NCI-H748 (cell line): ENCODE measurements around the gene DBET.
"Not testable (repeated sequence)": the region's sequence is repeated elsewhere in the genome, so short reads cannot be mapped to it uniquely, and the experiment has no call there.

ENCODE experiments used
- DNase-seq: peaks from one replicate; lab custom pipeline; 2025; ENCODE audit not compliant: unreplicated experiment; lab: John Stamatoyannopoulos, UW

Gene DBET

DNA sequence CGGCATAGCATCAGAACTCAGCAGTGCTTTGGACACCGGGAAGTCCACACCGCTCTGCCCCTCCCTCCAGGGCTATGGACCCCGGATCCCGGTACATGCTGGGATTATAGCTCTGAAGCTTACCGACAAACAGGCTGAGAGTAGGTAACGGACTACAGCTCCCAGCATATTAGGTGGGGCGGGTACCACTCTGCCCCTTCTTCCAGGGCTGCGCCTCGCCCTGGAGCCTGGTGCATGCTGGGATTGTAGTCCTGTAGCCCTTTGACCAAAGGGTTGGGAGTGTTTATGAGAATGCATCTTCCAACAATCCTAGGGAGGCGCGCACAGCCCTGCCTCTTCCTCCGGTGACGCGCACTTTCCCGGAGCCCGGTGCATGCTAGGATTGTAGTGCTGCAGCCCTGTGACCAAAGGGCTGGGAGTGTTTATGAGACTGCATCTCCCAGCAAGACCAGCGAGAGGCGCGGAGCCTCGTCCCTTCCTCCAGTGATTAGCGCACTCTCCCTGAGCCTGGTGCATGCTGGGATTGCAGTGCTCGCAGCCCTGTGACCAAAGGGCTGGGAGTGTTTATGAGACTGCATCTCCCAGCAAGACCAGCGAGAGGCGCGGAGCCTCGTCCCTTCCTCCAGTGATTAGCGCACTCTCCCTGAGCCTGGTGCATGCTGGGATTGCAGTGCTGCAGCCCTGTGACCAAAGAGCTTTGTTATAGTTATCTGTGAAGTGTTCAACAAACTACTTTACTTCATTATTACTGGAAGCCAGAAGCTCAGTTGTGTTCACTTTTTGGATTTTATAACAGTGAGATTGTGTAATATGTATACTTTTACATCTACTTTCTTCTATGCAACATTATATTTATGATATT, 14.7 kb upstream of the DBET start:
- not testable (repeated sequence) for DNase-seq

DNA sequence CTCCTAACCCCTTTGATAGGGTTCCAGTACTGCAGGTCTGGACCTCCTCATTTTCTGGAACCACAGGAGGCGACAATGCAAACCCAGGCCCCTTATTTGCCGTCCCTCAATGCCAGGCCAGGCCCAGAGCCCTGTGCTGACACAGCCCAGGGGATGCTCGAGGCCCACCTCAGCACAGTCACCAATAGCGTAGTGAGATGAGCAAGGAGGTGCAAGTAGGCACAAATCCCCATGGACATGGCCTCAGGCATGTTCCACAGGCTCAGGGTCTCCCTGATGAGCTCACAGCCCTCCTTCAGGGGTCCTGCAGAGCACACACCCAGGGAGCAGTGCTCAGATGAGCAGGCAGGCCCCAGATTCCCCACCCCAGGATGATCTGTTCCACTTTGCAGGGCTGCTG, 5.3 kb upstream of the DBET start:
- not testable (repeated sequence) for DNase-seq

DNA sequence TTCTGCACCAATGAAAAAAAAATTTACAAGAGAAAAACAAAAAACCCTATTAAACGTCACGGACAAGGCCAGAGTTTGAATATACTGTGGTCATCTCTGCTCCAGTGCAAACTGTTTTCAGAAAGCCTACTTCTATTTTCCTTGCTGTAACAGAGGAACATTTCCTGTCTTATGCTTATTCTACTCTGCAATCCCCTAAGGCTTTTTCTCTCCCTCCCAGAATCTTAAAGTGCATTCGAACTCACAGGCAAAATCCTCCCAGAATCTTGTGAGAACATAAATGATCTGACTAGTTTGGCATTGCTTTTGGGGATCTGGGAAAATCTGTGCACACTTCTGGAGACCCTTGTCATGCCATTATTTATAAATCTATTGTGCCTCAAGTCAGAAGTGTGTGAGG, 503 bp downstream of the DBET start:
- not testable (repeated sequence) for DNase-seq

DNA sequence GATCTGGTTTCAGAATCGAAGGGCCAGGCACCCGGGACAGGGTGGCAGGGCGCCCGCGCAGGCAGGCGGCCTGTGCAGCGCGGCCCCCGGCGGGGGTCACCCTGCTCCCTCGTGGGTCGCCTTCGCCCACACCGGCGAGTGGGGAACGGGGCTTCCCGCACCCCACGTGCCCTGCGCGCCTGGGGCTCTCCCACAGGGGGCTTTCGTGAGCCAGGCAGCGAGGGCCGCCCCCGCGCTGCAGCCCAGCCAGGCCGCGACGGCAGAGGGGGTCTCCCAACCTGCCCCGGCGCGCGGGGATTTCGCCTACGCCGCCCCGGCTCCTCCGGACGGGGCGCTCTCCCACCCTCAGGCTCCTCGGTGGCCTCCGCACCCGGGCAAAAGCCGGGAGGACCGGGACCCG, 4.0 kb downstream of the DBET start:
- DNase-seq: not testable (repeated sequence)

DNA sequence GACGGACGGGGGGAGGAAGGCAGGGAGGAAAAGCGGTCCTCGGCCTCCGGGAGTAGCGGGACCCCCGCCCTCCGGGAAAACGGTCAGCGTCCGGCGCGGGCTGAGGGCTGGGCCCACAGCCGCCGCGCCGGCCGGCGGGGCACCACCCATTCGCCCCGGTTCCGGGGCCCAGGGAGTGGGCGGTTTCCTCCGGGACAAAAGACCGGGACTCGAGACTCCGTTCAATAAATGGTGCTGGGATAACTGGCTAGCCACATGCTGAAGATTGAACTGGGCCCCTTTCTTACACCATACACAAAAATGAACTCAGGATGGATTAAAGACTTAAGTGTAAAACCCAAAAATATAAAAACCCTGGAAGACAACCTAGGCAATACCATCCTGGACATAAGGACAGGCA, 28.8 kb downstream of the DBET start:
- not testable (repeated sequence) for DNase-seq

DNA sequence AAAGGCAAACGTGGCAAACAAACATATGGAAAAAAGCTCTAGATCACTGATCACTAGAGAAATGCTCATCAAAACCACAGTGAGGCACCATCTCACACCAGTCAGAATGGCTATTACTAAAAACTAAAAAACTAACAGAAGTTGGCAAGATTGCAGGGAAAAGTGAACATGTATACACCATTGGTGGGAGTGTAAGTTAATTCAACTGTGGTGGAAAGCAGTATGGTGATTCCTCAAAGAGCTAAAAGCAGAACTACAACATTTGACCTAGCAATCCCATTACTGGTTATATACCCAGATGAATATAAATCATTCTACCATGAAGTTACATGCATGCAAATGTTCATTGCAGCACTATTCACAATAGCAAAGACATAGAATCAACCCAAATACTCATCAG, 29.7 kb downstream of the DBET start:
- DNase-seq: not testable (repeated sequence)

DNA sequence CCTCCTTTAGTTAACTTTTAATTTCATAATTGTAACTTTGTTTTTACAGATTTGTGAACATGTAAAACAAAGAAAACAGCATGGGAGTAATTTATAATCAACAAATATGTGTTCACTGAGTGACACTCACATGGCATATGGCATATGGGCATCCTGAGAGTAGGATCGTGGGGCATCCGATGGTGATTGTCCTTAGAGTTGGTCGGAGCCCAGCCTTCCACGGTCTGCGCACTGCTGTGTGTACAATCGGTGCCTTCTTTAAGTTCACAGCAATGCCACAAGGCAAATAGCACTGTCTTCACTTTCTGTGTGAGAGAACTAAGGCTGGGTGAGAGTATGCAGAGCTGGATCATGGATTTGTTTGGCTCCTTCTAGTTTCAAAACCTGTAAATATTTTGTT, 31.0 kb downstream of the DBET start:
- not testable (repeated sequence) for DNase-seq

DNA sequence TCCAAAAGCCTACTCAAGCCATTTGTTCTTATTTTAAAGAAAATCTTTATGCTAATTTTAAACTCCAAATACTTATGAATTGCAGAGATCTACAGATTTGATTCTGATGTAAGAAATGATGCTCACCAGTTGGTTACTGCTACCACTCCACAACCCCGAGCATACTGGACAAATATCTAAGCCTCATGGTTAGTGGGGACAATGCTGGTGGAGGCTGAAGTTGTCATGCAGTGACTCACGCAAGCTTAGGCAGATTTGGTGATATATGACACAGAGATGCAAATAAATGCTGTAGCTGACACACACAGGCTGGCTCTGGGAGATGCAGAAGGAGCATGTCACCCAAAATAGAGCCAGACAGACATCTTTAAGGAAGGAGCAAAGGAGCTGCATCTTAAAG, 35.3 kb downstream of the DBET start:
- DNase-seq: not testable (repeated sequence)

DNA sequence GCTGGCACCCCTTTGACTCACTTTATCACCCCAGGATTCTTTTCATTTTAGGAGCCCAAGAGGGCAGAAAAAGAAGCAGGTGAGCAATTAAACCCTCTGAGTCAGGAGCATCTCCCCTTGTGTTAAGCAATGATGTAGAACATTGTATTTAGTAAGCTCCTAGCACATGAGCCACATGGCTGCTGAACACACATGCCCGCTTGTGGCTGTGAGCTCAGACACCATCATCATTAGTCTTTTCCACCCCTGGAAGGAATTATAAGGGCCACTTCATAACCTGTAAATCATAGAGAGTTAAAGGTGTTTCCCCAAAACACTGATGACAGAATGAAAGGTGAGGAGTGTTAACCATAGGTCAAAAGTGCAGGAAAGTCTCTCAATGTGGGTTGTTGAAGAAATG, 37.2 kb downstream of the DBET start:
- DNase-seq: not testable (repeated sequence)

DNA sequence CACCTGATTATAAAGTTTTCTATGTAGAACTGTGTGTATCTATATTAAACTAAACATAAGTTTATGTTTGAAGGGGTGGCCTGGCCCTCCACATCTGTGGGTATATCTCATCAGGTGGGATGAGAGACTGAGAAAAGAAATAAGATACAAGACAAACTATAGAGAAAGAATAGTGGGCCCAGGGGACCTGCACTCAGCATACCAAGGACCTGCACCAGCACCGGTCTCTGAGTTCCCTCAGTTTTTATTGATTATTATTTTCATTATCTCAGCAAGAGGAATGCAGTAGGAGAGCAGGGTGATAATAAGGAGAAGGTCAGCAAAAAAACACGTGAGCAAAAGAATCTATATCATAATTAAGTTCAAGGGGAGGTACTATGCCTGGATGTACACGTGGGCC, 41.9 kb downstream of the DBET start:
- not testable (repeated sequence) for DNase-seq

DNA sequence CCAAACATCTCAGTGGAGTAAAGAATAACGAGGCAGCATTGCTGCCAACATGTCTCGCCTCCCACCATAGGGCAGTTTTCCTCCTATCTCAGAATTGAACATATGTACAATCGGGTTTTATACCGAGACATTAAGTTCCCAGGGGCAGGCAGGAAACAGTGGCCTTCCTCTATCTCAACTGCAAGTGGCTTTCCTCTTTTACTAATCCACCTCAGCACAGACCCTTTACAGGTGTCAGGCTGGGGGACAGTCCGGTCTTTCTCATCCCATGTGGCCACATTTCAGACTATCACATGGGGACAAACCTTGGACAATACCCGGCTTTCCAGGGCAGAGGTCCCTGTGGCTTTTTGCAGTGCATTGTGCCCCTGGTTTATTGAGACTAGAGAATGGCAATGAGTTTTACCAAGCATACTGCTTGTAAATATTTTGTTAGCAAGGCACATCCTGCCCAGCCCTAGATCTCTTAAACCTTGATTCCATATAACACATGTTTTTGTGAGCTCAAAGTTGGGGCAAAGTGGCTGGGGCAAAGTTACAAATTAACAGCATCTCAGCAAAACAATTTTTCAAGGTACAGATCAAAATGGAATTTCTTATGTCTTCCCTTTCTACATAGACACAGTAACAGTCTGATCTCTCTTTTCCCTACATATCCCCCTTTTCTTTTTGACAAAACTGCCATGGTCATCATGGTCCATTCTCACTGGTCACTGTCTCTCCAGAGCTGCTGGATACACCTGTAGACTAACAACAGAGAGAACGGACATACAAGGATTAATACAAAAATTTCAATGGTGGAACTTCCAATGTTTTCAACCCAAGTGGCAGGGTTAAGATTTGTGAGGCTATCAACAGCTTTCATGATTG, 42.5 kb downstream of the DBET start:
- not testable (repeated sequence) for DNase-seq

DNA sequence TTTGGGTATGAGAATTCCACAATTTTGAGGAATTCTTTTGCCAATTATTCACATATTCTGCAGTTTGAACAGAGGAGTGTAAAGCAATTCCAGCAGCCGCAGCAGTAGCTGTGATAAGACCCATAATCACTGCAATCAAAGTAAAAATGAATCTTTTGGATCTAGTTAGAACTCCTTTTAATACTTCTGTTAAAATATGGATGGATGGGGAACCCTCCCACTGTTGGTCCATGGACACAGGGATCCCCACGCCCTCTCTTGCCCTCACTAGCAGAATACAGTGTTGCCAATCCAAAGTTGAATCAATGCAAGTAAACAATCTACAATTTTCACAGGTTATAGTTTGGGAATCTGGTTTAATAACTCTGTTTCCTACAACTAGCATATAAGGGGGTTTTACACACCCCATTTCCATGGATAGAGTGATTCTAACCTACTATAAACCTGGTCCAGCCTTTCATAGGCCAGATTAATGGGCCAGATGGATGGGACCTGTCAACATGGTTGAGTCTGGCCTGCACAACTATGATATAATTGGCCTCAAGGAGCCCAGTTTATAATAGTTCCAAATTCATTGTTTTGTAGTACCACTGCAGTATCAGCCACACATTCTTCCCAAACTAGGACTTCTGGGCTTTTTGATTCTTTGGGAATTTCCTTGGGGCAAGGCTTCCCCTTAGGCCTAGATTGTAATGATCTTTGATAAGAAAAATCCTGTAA, 43.6 kb downstream of the DBET start:
- DNase-seq: not testable (repeated sequence)

DNA sequence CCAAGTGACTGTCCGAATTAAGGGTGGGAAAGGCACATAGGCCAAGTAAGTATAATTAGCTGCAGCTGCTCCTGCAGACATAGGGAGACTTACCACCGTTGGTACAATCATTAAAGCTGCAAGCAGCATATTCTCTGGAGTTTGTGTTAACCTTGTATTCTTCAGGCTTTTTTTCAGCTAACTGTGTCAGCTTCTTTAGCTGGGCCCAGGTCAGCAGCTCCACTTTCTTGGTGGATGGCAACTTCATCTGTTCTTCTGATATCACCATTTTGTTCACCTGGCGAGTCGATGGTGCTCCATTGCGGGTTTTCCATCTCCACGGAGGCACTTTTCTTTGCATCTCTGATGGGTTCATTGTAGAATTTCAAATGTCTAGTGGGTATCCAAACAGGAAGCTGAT, 44.5 kb downstream of the DBET start:
- not testable (repeated sequence) for DNase-seq

DNA sequence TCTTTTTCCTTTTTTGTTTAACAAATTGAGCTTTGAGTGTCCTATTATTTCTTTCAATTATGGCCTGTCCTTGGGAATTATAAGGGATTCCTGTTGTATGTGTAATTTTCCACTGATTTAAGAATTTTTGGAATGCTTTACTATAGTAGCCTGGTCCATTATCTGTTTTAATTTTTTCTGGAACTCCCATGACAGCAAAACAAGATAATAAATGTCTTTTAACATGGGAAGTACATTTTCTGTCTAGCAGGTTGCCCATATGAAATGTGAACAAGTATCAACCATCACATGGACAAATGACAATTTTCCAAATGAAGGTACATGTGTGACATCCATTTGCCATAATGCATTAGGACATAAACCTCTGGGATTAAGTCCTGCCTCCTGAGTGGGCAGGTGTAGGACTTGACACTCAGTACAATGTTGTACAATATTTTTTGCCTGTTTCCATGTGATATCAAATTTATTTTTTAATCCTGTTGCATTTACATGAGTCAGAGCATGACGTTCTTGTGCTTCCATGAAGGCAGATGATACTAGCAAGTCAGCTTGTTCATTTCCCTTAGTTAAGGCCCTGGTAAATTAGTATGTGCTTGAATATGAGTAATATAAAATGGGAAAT, 45.2 kb downstream of the DBET start:
- DNase-seq: not testable (repeated sequence)

DNA sequence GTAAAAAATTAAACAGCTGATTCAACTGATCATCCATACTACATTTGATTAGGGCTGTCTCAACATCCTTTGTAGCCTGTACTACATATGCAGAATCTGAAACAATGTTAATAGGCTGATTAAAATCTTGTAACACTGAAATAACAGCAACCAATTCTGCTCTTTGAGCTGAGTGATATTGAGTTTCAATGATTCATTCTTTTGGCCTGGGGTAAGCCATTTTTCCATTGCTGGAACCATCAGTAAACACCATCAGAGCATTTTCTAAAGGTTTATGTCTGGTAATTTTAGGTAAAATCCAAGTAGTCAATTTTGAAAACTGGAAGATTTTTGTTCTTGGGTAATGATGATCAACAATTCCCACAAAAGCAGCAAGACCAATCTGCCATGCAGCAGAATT, 45.7 kb downstream of the DBET start:
- not testable (repeated sequence) for DNase-seq

DNA sequence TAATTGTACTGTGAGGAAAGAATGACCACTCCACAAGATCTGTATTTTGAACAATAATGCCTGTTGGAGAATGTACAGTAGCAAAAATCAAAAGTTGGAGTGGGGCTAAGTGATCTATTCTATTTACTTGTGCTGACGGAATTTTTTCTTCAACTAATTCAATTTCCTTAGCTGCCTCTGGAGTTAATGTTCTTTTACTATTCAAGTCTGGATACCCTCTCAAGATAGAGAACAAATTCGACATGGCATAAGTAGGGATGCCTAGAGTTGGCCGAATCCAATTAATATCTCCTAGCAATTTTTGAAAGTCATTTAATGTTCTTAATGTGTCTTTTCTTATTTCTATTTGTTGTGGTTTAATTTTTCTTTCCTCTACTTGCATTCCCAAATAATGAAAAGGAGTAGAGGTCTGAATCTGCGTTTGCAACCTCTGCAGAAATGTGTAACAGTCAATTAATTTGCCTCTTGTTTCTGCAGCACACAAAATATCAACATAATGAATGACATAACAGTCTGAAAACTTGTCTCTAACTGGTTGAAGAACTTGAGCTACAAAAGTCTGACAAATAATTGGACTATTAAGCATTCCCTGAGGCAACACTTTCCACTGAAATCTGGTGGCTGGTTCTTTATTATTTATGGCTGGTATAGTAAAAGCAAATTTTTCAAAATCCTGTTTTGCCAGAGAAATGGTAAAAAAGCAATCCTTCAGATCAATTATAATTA, 46.4 kb downstream of the DBET start:
- DNase-seq: not testable (repeated sequence)

DNA sequence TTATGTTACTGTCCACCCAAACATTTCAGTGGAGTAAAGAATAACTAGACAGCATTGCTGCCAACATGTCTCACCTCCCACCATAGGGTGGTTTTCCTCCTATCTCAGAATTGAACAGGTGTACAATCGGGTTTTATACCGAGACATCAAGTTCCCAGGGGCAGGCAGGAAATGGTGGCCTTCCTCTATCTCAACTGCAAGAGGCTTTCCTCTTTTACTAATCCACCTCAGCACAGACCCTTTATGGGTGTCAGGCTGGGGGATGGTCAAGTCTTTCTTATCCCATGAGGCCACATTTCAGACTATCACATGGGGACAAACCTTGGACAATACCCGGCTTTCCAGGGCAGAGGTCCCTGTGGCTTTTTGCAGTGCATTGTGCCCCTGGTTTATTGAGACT, 48.6 kb downstream of the DBET start:
- not testable (repeated sequence) for DNase-seq

DNA sequence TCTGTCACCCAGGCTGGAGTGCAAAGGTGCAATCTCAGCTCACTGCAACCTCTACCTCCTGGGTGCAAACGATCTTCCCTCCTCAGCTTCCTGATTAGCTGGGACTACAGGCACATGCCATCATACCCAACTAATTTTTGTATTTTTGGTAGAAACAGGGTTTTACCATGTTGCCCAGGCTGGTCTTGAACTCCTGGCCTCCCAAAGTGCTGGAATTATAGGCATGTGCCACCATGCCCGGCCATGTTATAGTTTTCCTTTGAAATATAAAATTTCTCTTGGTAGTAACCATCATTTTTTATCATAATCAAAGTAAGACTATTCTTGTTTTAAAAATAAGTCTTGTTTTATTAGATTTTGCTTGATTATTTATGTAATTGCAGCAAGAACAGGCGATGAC, 50.7 kb downstream of the DBET start:
- DNase-seq: not testable (repeated sequence)
